GM12878 (cell line): Measurements from ENCODE around the gene CFAP53. TPM values are rescaled to one million over a fixed set of nuclear protein-coding genes. Genes with fewer than 3 reads are reported as not detected.

Experiments used
- CREB1 ChIP-seq: IDR thresholded peaks from 2 replicates; pipeline ENCODE4 v1.6.1; 2012; ENCODE audit warnings: low read depth, mild to moderate bottlenecking, inconsistent platforms
- CREM ChIP-seq: IDR thresholded peaks from 2 replicates; pipeline ENCODE4 v1.6.1; 2014; ENCODE audit warnings: antibody characterized with exemption, low read depth
- DPF2 ChIP-seq: fragments of 450-650 bp; IDR thresholded peaks from 2 replicates; pipeline ENCODE4 v1.6.1; 2017; ENCODE audit warnings: mild to moderate bottlenecking
- ETV6 ChIP-seq, 2 experiments: fragments of 450-650 bp in 1 of 2; IDR thresholded peaks in 1 of 2; conservative IDR thresholded peaks in 1 of 2; 2 replicates each; pipeline ENCODE4 v1.6.1; 2014; ENCODE audit warnings: antibody characterized with exemption in 1 of 2, borderline replicate concordance in 1 of 2, low read depth in 1 of 2, mild to moderate bottlenecking in 1 of 2, moderate library complexity in 1 of 2
- HSF1 ChIP-seq: fragments of 150-350 bp; IDR thresholded peaks from 2 replicates; pipeline ENCODE4 v1.6.1; 2014; ENCODE audit warnings: mild to moderate bottlenecking, low read depth, low read length
- IRF5 ChIP-seq: fragments of 450-650 bp; IDR thresholded peaks from 2 replicates; pipeline ENCODE4 v1.6.1; 2017; ENCODE audit warnings: borderline replicate concordance
- JUNB ChIP-seq: IDR thresholded peaks from 2 replicates; pipeline ENCODE4 v1.6.1; 2016; ENCODE audit warnings: antibody characterized with exemption, mild to moderate bottlenecking
- KLF5 ChIP-seq: fragments of 450-650 bp; IDR thresholded peaks from 2 replicates; pipeline ENCODE4 v1.6.1; 2014; ENCODE audit warnings: mild to moderate bottlenecking; ENCODE audit not compliant: partially characterized antibody
- MLLT1 ChIP-seq: fragments of 450-650 bp; IDR thresholded peaks from 2 replicates; pipeline ENCODE4 v1.6.1; 2016; ENCODE audit warnings: mild to moderate bottlenecking
- NFIC ChIP-seq: IDR thresholded peaks from 2 replicates; pipeline ENCODE4 v1.6.1; 2012; ENCODE audit warnings: low read depth, mild to moderate bottlenecking, inconsistent platforms, low read length, moderate library complexity
- PRDM15 ChIP-seq: fragments of 450-650 bp; formaldehyde crosslinking; IDR thresholded peaks from 2 replicates; pipeline ENCODE4 v1.4.0; 2020; ENCODE audit warnings: mild to moderate bottlenecking, moderate library complexity
- RAD51 ChIP-seq: fragments of 450-650 bp; IDR thresholded peaks from 2 replicates; pipeline ENCODE4 v1.6.1; 2016; ENCODE audit warnings: moderate library complexity, mild to moderate bottlenecking, inconsistent platforms
- RELB ChIP-seq: fragments of 450-650 bp; IDR thresholded peaks from 2 replicates; pipeline ENCODE4 v1.6.1; 2017; ENCODE audit warnings: low read depth, mild to moderate bottlenecking, moderate library complexity
- SP1 ChIP-seq: IDR thresholded peaks from one replicate; pipeline ENCODE4 v1.6.1; 2011; ENCODE audit warnings: low read depth, low read length
- YBX1 ChIP-seq: fragments of 450-650 bp; IDR thresholded peaks from 2 replicates; pipeline ENCODE4 v1.6.1; 2016; ENCODE audit warnings: antibody characterized with exemption
- ZBTB11 ChIP-seq: fragments of 450-650 bp; formaldehyde crosslinking; IDR thresholded peaks from 2 replicates; pipeline ENCODE4 v1.5.0; 2022; ENCODE audit warnings: mild to moderate bottlenecking, missing genetic modification characterization
- polyA plus RNA-seq, 11 experiments: library from polyadenylated mRNA; depleted of rRNA in 4 of 11; unstranded in 6 of 11; stranded (reverse) in 5 of 11; fragments of >200 nt; fragmentation: Nextera tagmentation in 4 of 11; fragmentation: Illumina TruSeq in 1 of 11; extraction: Ambion mirVana in 4 of 11; extraction: Trizol in 1 of 11; gene quantifications; 1 replicate in 1 of 11; 2 replicates in 10 of 11; pipeline versions ENCODE4 v1.2.1 to v1.2.3, GENCODE V29; 2011 to 2016; ENCODE audit warnings: inconsistent platforms in 2 of 11, missing spikeins in 2 of 11, low read depth in 1 of 11
- total RNA-seq, 4 experiments: library from RNA; depleted of rRNA in 3 of 4; stranded (reverse); fragments of >200 nt in 3 of 4; fragmentation: Illumina TruSeq in 1 of 4; extraction: Trizol in 1 of 4; gene quantifications; 2 replicates each; pipeline versions ENCODE4 v1.2.1 to v1.2.3, GENCODE V29; 2013 to 2021

CFAP53 gene
- total and polyA plus RNA-seq, 10 of the 15 experiments (the other 5 are each of a cell fraction or from before 2014, with no cell fraction given), result 0.05 to 0.31 (median 0.12) TPM; not detected in 1

- no peak for TF ChIP-seq PRDM15 (CRISPR knock-in tag)
- TF ChIP-seq RELB, result peak; percentile 70
- TF ChIP-seq ZBTB11, result no peak
- TF ChIP-seq CREB1, result 0 out of 2 replicates have a peak, but pooled peaks have one; percentile 40
- no peak; a peak in 1 of 4 replicates for TF ChIP-seq ETV6 (conservative IDR thresholded peaks at IDR 0.05 in 1 of 2, IDR thresholded peaks at IDR 0.05 in 1 of 2; ENCODE audit: borderline replicate concordance in 1 of 2, low read depth in 1 of 2)
- TF ChIP-seq HSF1, result no peak
- TF ChIP-seq JUNB, result no peak
- TF ChIP-seq MLLT1, result no peak
- no peak for TF ChIP-seq KLF5
- TF ChIP-seq IRF5, result no peak
- TF ChIP-seq DPF2, result no peak
- TF ChIP-seq YBX1, result no peak
- TF ChIP-seq NFIC, result peak; percentile 90
- TF ChIP-seq CREM, result peak; percentile 72; the same call in 1 of the 2 replicates
- no peak for TF ChIP-seq RAD51
- peak; percentile 54 for TF ChIP-seq SP1
Measured at GRCh38 chr18:50312296-50313030, 46.2 kb upstream of the CFAP53 start (continued).
